Heart left ventricle (tissue), 16 donors: Measurements from ENCODE around the gene EFCC1. TPM values are rescaled to one million over a fixed set of nuclear protein-coding genes. Genes with fewer than 3 reads are reported as not detected.
"Not testable (repeated sequence)": the region's sequence is repeated elsewhere in the genome, so short reads cannot be mapped to it uniquely, and the experiment has no call there.

Source experiments
- ATAC-seq, 4 donors: fragments of 200-7000 bp; cut with Tn5 transposase; one replicate each; pipeline ENCODE4 v1.9.1; 2020 to 2022; ENCODE audit warnings: moderate library complexity in 4 of 4, mild to moderate bottlenecking in 3 of 4, moderate number of reproducible peaks in 1 of 4
- DNase-seq, 5 donors: peaks; one replicate each; pipeline ENCODE4 v3.0.0-alpha.2; 2020
- H3K27ac ChIP-seq, 12 donors: fragments of 200-600 bp; sonication (generic) in 4 of 12; one replicate each; pipeline versions ENCODE4 v1.5.0 to v1.8.0; 2016 to 2022; ENCODE audit warnings: mild to moderate bottlenecking in 2 of 12
- H3K27me3 ChIP-seq, 9 donors: fragments of 200-600 bp; sonication (generic) in 2 of 9; one replicate each; pipeline versions ENCODE4 v1.5.1 to v1.8.0; 2016 to 2022; ENCODE audit warnings: mild to moderate bottlenecking in 3 of 9
- H3K36me3 ChIP-seq, 9 donors: fragments of 200-600 bp; sonication (generic) in 2 of 9; one replicate each; pipeline versions ENCODE4 v1.5.0 to v1.8.0; 2018 to 2022; ENCODE audit warnings: mild to moderate bottlenecking in 2 of 9
- H3K4me1 ChIP-seq, 12 donors: fragments of 200-600 bp; sonication (generic) in 4 of 12; one replicate each; pipeline versions ENCODE4 v1.5.0 to v1.8.0; 2016 to 2022; ENCODE audit warnings: mild to moderate bottlenecking in 3 of 12
- H3K4me3 ChIP-seq, 12 donors: fragments of 200-600 bp; sonication (generic) in 4 of 12; one replicate each; pipeline versions ENCODE4 v1.5.0 to v1.8.0; 2017 to 2022; ENCODE audit warnings: mild to moderate bottlenecking in 9 of 12, moderate library complexity in 4 of 12
- H3K9me3 ChIP-seq, 12 donors: fragments of 200-600 bp; sonication (generic) in 4 of 12; one replicate each; pipeline versions ENCODE4 v1.5.0 to v1.8.0; 2016 to 2022; ENCODE audit warnings: mild to moderate bottlenecking in 1 of 12
- CTCF ChIP-seq, 12 donors: fragments of 200-600 bp; sonication (generic) in 4 of 12; IDR thresholded peaks; one replicate each; pipeline versions ENCODE4 v1.5.0 to v1.8.0; 2018 to 2022; ENCODE audit warnings: antibody characterized with exemption in 12 of 12, mild to moderate bottlenecking in 5 of 12
- POLR2A ChIP-seq, 2 donors: fragments of 450-650 bp; IDR thresholded peaks; one replicate each; pipeline ENCODE4 v1.6.1; 2017; ENCODE audit warnings: antibody characterized with exemption in 2 of 2, mild to moderate bottlenecking in 2 of 2, moderate library complexity in 2 of 2
- WGBS, 4 donors: extraction: QIAGEN DNeasy Blood & Tissue Kit in 2 of 4; methylation state at CpG; one replicate each; pipeline versions ENCODE4 v1.1.5 to v1.1.7; 2013 to 2018; 5-methylcytosine and 5-hydroxymethylcytosine counted together
- intact Hi-C, 10 donors: fragments of 100-400 bp; cut with DNase I; formaldehyde crosslinking; loops; one replicate each; pipeline versions ENCODE4 v1.11.1 to v1.14.2; 2022
- polyA plus RNA-seq, 2 donors: library from polyadenylated mRNA; stranded (reverse); fragments of 200-250 nt; gene quantifications; one replicate each; pipeline ENCODE4 v1.2.3, GENCODE V29; 2013
- total RNA-seq, 9 donors: library from RNA; depleted of rRNA in 2 of 9; stranded (reverse); fragments of >200 nt in 2 of 9; fragmentation: NEBNext Ultra II Directional in 3 of 9; extraction: Animal tissue kit (Norgen Biotek cat#: 25700) in 3 of 9; gene quantifications; one replicate each; pipeline versions ENCODE4 v1.1.0 to v1.2.4, GENCODE V29; 2016 to 2023
- donor health status: ischemic (EF 13 %, LVEDD 7.1; RV severe dilation, severe dysfunction).
- donor health status: healthy with polysubstance abuse.
- donor health status: DM: no; HTN: yes; CAD: no.
- donor health status: DM: no; HTN: no; CAD: no.
- donor health status: ischemic (EF 25% LVEDD 6.9; RV normal size, moderate dysfunction).
- donor health status: ischemic (EF 25% LVEDD 5.7; RV mildly dilated, moderate dysfunction).
- donor health status: healthy.
- donor health status: DM: yes; HTN: yes; CAD: no.
- donor health status: ischemic (EF 35%, LVEDD 5.7; RV mildly dilated, moderate dysfunction).
- donor health status: nonischemic (EF 11% LVEDD 7.7; RV severe dilation, severe dysfunction).
- donor health status: DM: yes; HTN: yes; CAD: no.
- donor health status: PGD.
- donor health status: ischemic (EF 29% LVEDD 5.4; RV normal size, mild dysfunction).
- donor health status: nonischemic (EF 23%, LVEDD 6.1; RV moderate dilation, normal function).

EFCC1 gene
- total and polyA plus RNA-seq, 11 donors: 0.60 to 2.5 (median 1.5) TPM

GRCh38 chr3:129063841-129064482 is 62.9 kb downstream of the EFCC1 start:
- Histone ChIP-seq H3K4me3 (no peak overlapping the region), H3K27me3 (no peaks in the 10 kb centered on the region), H3K27ac (no peak overlapping the region), H3K4me1 (peaks cover 0 to 16% (median 3%) of the 10 kb centered on the region in 12 donors), H3K9me3 (peaks cover 0 to 4% (median 0%) of the 10 kb centered on the region in 12 donors), H3K36me3 (no peaks in the 10 kb centered on the region)
- ATAC-seq (no peak), DNase-seq (no peak)
- TF ChIP-seq POLR2A (IDR thresholded peaks at IDR 0.05) (no peak), CTCF (IDR thresholded peaks at IDR 0.05) (no peak)
- 91 to 92% (median 91%) methylated on average over 14 to 15 of the region's 15 CpGs for WGBS, 4 donors
- intact Hi-C loops: no loop called here

- DNase-seq: no peak
- no peaks in the 10 kb centered on the region for H3K36me3 ChIP-seq
- H3K27me3 ChIP-seq: no peaks in the 10 kb centered on the region
- intact Hi-C loops: no loop called here
- 90 to 94% (median 92%) methylated on average over 14 of the region's 14 CpGs for WGBS, 4 donors
- H3K4me1 ChIP-seq: peaks cover 0 to 15% (median 3%) of the 10 kb centered on the region in 12 donors
- ATAC-seq: no peak
- no peak overlapping the region for H3K4me3 ChIP-seq
- H3K9me3 ChIP-seq: peaks cover 0 to 4% (median 0%) of the 10 kb centered on the region in 12 donors
- TF ChIP-seq CTCF (IDR thresholded peaks at IDR 0.05) (no peak), POLR2A (IDR thresholded peaks at IDR 0.05) (no peak)
- no peak overlapping the region for H3K27ac ChIP-seq
These were observed 64.1 kb downstream of the EFCC1 start for GRCh38 chr3:129065016-129065719.

GRCh38 chr3:129065720-129066073 is 64.6 kb downstream of the EFCC1 start:
- Histone ChIP-seq H3K27me3 (no peaks in the 10 kb centered on the region), H3K9me3 (peaks cover 0 to 4% (median 0%) of the 10 kb centered on the region in 12 donors), H3K27ac (no peak overlapping the region), H3K36me3 (no peaks in the 10 kb centered on the region), H3K4me3 (no peak overlapping the region), H3K4me1 (peaks cover 0 to 10% (median 3%) of the 10 kb centered on the region in 12 donors)
- intact Hi-C loops: no loop called here
- TF ChIP-seq POLR2A (IDR thresholded peaks at IDR 0.05) (no peak), CTCF (IDR thresholded peaks at IDR 0.05) (no peak)
- DNase-seq (no peak), ATAC-seq (no peak)
- WGBS, 4 donors: 80 to 94% (median 84%) methylated on average over 4 of the region's 4 CpGs

DNA sequence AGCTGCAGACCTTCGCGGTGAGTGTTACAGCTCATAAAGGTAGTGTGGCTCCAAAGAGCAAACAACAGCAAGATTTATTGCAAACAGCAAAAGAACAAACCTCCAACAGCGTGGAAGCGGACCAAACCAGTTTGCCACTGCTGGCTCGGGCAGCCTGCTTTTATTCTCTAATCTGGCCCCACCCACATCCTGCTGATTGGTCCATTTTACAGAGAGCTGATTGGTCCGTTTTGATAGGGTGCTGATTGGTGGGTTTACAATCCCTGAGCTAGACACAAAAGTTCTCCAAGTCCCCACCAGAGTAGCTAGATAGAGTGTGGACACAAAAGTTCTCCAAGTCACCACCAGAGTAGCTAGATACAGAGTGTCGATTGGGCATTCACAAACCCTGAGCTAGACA is 66.6 kb downstream of the EFCC1 start:
- H3K27ac ChIP-seq, H3K9me3 ChIP-seq, H3K36me3 ChIP-seq, H3K4me1 ChIP-seq, intact Hi-C loops, ATAC-seq, H3K27me3 ChIP-seq, DNase-seq: not testable (repeated sequence)
- WGBS, 4 donors: 91 to 97% (median 95%) methylated on average over 7 of the region's 7 CpGs
- H3K4me3 ChIP-seq: peak overlapping the region in 1 of 12 donors; percentile 55
